ENCODE results near the gene NRXN3. TPM values are rescaled to one million over a fixed set of nuclear protein-coding genes. Genes with fewer than 3 reads are reported as not detected.

NRXN3 gene
- total and polyA plus RNA-seq, 2 of the 4 experiments (the other 2 are of a cell fraction) = 4.8 to 25.1 TPM

- no peak overlapping the region for H3K9ac ChIP-seq (ENCODE audit: low read depth, low read length)
- ATAC-seq (ENCODE audit: low read depth) = no peak
- peaks cover 21% of the 10 kb centered on the region for H3K9me3 ChIP-seq (ENCODE audit: control insufficient read depth, insufficient read depth, low read length)
- no peak overlapping the region for H3K4ac ChIP-seq (ENCODE audit: low read depth, low read length)
- no peak overlapping the region for H3K23ac ChIP-seq (ENCODE audit: low read depth, low read length)
- no peaks in the 10 kb centered on the region for H4K20me1 ChIP-seq (ENCODE audit: insufficient read depth, low read length)
- H3K36me3 ChIP-seq (ENCODE audit: control insufficient read depth, insufficient read depth, low read length) = no peaks in the 10 kb centered on the region
- no peak overlapping the region for H2AFZ ChIP-seq (replicated peaks; ENCODE audit: low read length, poor library complexity)
- no peak overlapping the region for H2BK5ac ChIP-seq (ENCODE audit: low read depth, low read length, poor library complexity, severe bottlenecking)
- no peak overlapping the region for H2AK5ac ChIP-seq (ENCODE audit: low read depth, low read length)
- no peak overlapping the region for H4K5ac ChIP-seq (ENCODE audit: low read depth, low read length)
- no peak overlapping the region for H3K4me3 ChIP-seq (ENCODE audit: insufficient read depth, low read depth, low read length)
- no peak overlapping the region for H4K91ac ChIP-seq (ENCODE audit: insufficient read depth, low read depth, low read length)
- H4K8ac ChIP-seq (ENCODE audit: low read depth in 2 of 2, low read length in 2 of 2) = no peak overlapping the region
- no peak overlapping the region for H3K56ac ChIP-seq (ENCODE audit: extremely low read depth, insufficient read depth, low read length)
- dilution Hi-C loops (cut with HindIII; ENCODE audit: low sequenced_read_pairs, unreplicated experiment) = no loop called here
- no CpG with 5 or more reads among the region's 3 CpGs for WGBS, 2 experiments (ENCODE audit: extremely low coverage in 2 of 2, insufficient read length in 1 of 2)
- H3K9me1 ChIP-seq (ENCODE audit: insufficient read depth, low read length) = no peaks in the 10 kb centered on the region
- BruUV-seq (replicated peaks) = no TSS peak
- ChIA-PET POLR2A (ENCODE audit: unreplicated experiment) (no interaction called here), CTCF (no interaction called here)
- no peak overlapping the region for H2BK15ac ChIP-seq (ENCODE audit: low read depth, low read length)
- no peaks in the 10 kb centered on the region for H3K27me3 ChIP-seq (ENCODE audit: control insufficient read depth, insufficient read depth, low read length)
- no peak overlapping the region for H2BK20ac ChIP-seq (ENCODE audit: low read depth, low read length)
- no peak overlapping the region for H3K14ac ChIP-seq (replicated peaks; ENCODE audit: low read depth, low read length)
- intact Hi-C loops (cut with micrococcal nuclease) = no loop called here
- H3K27ac ChIP-seq (ENCODE audit: insufficient read depth, low read length) = no peak overlapping the region
- TF ChIP-seq USF2 (IDR thresholded peaks at IDR 0.05; ENCODE audit: low read depth, low read length) = no peak
- no peak for TF ChIP-seq POLR2A (IDR thresholded peaks at IDR 0.05; ENCODE audit: low read depth, low read length)
- TF ChIP-seq FOS (IDR thresholded peaks at IDR 0.05; ENCODE audit: low read depth, low read length) = no peak
- no peak for TF ChIP-seq MAFK (IDR thresholded peaks at IDR 0.05; ENCODE audit: low read depth, low read length)
- no peak for TF ChIP-seq CTCF (conservative IDR thresholded peaks at IDR 0.05; ENCODE audit: low read depth, low read length)
- TF ChIP-seq ELK1 (IDR thresholded peaks at IDR 0.05; ENCODE audit: borderline replicate concordance, low read depth, low read length) = no peak
- no peak for TF ChIP-seq SMC3 (IDR thresholded peaks at IDR 0.05; ENCODE audit: low read depth, low read length)
- no peak for TF ChIP-seq CHD1 (IDR thresholded peaks at IDR 0.05; ENCODE audit: low read depth, low read length)
- no peak for TF ChIP-seq RAD21 (IDR thresholded peaks at IDR 0.05; ENCODE audit: low read length)
- TF ChIP-seq CEBPB (IDR thresholded peaks at IDR 0.05; ENCODE audit: low read depth, low read length) = no peak
- no peak for TF ChIP-seq MAZ (IDR thresholded peaks at IDR 0.05; ENCODE audit: borderline replicate concordance, low read depth, low read length)
- no peak for TF ChIP-seq NFE2L2 (IDR thresholded peaks at IDR 0.05; ENCODE audit: low read depth, low read length)
- no peak for TF ChIP-seq BHLHE40 (IDR thresholded peaks at IDR 0.05; ENCODE audit: low read depth, low read length)
- no peak overlapping the region for H3K18ac ChIP-seq (ENCODE audit: low read depth, low read length)
- H3K79me1 ChIP-seq (ENCODE audit: low read depth in 1 of 2, low read length in 2 of 2) = no peaks in the 10 kb centered on the region
- no peak for DNase-seq
- no peaks in the 10 kb centered on the region for H3K4me1 ChIP-seq (ENCODE audit: control insufficient read depth, insufficient read depth, low read length)
- H2AK9ac ChIP-seq (replicated peaks; ENCODE audit: low read depth, low read length, poor library complexity) = no peak overlapping the region
- no peak overlapping the region for H3K4me2 ChIP-seq (ENCODE audit: low read depth, low read length)
- in situ Hi-C loops (cut with MboI; ENCODE audit: low sequenced_read_pairs) = no loop called here
- H2BK120ac ChIP-seq (ENCODE audit: low read depth, low read length) = no peak overlapping the region
Observed at GRCh38 chr14:78356391-78356790, 186.2 kb downstream of the NRXN3 start.

All from IMR-90 (cell line).